Sigmoid colon (tissue), 7 donors: ENCODE measurements around the gene RELN. TPM values are rescaled to one million over a fixed set of nuclear protein-coding genes. Genes with fewer than 3 reads are reported as not detected.

Source experiments
- DNase-seq: peaks from one replicate; pipeline ENCODE4 v3.0.0-alpha.2; 2019
- H3K27ac ChIP-seq, 4 donors: fragments of 200-600 bp; sonication (generic); one replicate each; pipeline ENCODE4 v1.5.1; 2016 to 2019; ENCODE audit warnings: mild to moderate bottlenecking in 1 of 4
- H3K27me3 ChIP-seq, 3 donors: fragments of 200-600 bp; sonication (generic); one replicate each; pipeline ENCODE4 v1.5.1; 2019; ENCODE audit warnings: mild to moderate bottlenecking in 1 of 3
- H3K36me3 ChIP-seq, 4 donors: fragments of 200-600 bp; sonication (generic); one replicate each; pipeline ENCODE4 v1.5.1; 2016 to 2019
- H3K4me1 ChIP-seq, 4 donors: fragments of 200-600 bp; sonication (generic); one replicate each; pipeline ENCODE4 v1.5.1; 2017 to 2019
- H3K4me3 ChIP-seq, 4 donors: fragments of 200-600 bp; sonication (generic); one replicate each; pipeline ENCODE4 v1.5.1; 2017 to 2019; ENCODE audit warnings: mild to moderate bottlenecking in 2 of 4, moderate library complexity in 1 of 4
- H3K9me3 ChIP-seq, 4 donors: fragments of 200-600 bp in 3 of 4; sonication (generic) in 3 of 4; one replicate each; pipeline versions ENCODE4 v1.5.1 to v1.6.1; 2013 to 2019
- CTCF ChIP-seq, 4 experiments: fragments of 450-650 bp in 3 of 4; fragments of 200-600 bp in 1 of 4; IDR thresholded peaks; one replicate each; pipeline ENCODE4 v1.5.1; 2016 to 2019; ENCODE audit warnings: antibody characterized with exemption in 4 of 4, mild to moderate bottlenecking in 3 of 4, moderate library complexity in 2 of 4
- EP300 ChIP-seq, 4 donors: sonication (generic); formaldehyde crosslinking; IDR thresholded peaks; one replicate each; pipeline ENCODE4 v1.6.1; 2017; ENCODE audit warnings: antibody characterized with exemption in 4 of 4
- POLR2A ChIP-seq, 2 donors: fragments of 450-650 bp; IDR thresholded peaks; one replicate each; pipeline ENCODE4 v1.6.1; 2016; ENCODE audit warnings: antibody characterized with exemption in 2 of 2, mild to moderate bottlenecking in 2 of 2, moderate library complexity in 2 of 2
- POLR2AphosphoS5 ChIP-seq, 4 donors: sonication (generic); formaldehyde crosslinking; IDR thresholded peaks; one replicate each; pipeline ENCODE4 v1.6.1; 2017; ENCODE audit warnings: antibody characterized with exemption in 4 of 4
- WGBS, 2 donors: extraction: QIAGEN DNeasy Blood & Tissue Kit; methylation state at CpG; one replicate each; pipeline ENCODE4 v1.1.7; 2013; 5-methylcytosine and 5-hydroxymethylcytosine counted together
- intact Hi-C: fragments of 100-400 bp; cut with DNase I; formaldehyde crosslinking; loops from one replicate; pipeline ENCODE4 v1.15.1; 2023
- polyA plus RNA-seq, 3 donors: library from polyadenylated mRNA; stranded (reverse); fragments of 200-250 nt; gene quantifications; one replicate each; pipeline ENCODE4 v1.2.3, GENCODE V29; 2013
- total RNA-seq, 4 donors: library from RNA; depleted of rRNA; stranded (reverse); fragments of >200 nt; gene quantifications; one replicate each; pipeline ENCODE4 v1.1.0, GENCODE V29; 2016
- donor health status: healthy with polysubstance abuse.
- donor health status: Bipolar disorder and iron deficiency.
- donor health status: healthy.

RELN gene
- total and polyA plus RNA-seq, 7 donors = under 0.01 to 9.2 (median 4.3) TPM; not detected in 1

GRCh38 chr7:103984050-103984449 lies 5.4 kb downstream of the RELN start:
- Histone ChIP-seq H3K36me3 (no peaks in the 10 kb centered on the region), H3K27me3 (peaks cover 4 to 28% (median 7%) of the 10 kb centered on the region in 3 donors), H3K27ac (no peak overlapping the region), H3K9me3 (no peaks in the 10 kb centered on the region), H3K4me3 (no peak overlapping the region), H3K4me1 (peaks cover 0 to 7% (median 5%) of the 10 kb centered on the region in 4 donors)
- intact Hi-C loops = no loop called here
- no peak for TF ChIP-seq CTCF (IDR thresholded peaks at IDR 0.05)
- TF ChIP-seq POLR2AphosphoS5 (IDR thresholded peaks at IDR 0.05) = no peak
- no peak for TF ChIP-seq POLR2A (IDR thresholded peaks at IDR 0.05)
- WGBS, 2 donors = 89 to 91% methylated on average over 1 of the region's 1 CpG
- DNase-seq = no peak

- peaks cover 0 to under 1% (median under 1%) of the 10 kb centered on the region in 4 donors for H3K4me1 ChIP-seq
These were observed 6.1 kb downstream of the RELN start for GRCh38 chr7:103983201-103983977.

GRCh38 chr7:103981003-103981423 lies 8.4 kb downstream of the RELN start:
- Histone ChIP-seq H3K27ac (no peak overlapping the region), H3K36me3 (no peaks in the 10 kb centered on the region), H3K9me3 (no peaks in the 10 kb centered on the region), H3K4me3 (no peak overlapping the region), H3K4me1 (no peaks in the 10 kb centered on the region), H3K27me3 (peaks cover 0 to 8% (median 0%) of the 10 kb centered on the region in 3 donors)
- intact Hi-C loops = no loop called here
- 24 to 37% methylated on average over 2 of the region's 2 CpGs for WGBS, 2 donors
- no peak for DNase-seq
- no peak for TF ChIP-seq CTCF (IDR thresholded peaks at IDR 0.05)
- TF ChIP-seq POLR2A (IDR thresholded peaks at IDR 0.05) = no peak
- TF ChIP-seq POLR2AphosphoS5 (IDR thresholded peaks at IDR 0.05) = no peak

More at GRCh38 chr7:103983201-103983977, 6.1 kb downstream of the RELN start:
- Histone ChIP-seq H3K27me3 (peaks cover 0 to 21% (median under 1%) of the 10 kb centered on the region in 3 donors), H3K27ac (no peak overlapping the region), H3K36me3 (no peaks in the 10 kb centered on the region), H3K4me3 (no peak overlapping the region), H3K9me3 (no peaks in the 10 kb centered on the region)
- intact Hi-C loops = no loop called here
- no peak for TF ChIP-seq POLR2AphosphoS5 (IDR thresholded peaks at IDR 0.05)
- TF ChIP-seq POLR2A (IDR thresholded peaks at IDR 0.05) = no peak
- no peak for TF ChIP-seq EP300 (IDR thresholded peaks at IDR 0.05)
- no peak for TF ChIP-seq CTCF (IDR thresholded peaks at IDR 0.05)
- WGBS, 2 donors = 61 to 68% methylated on average over 6 of the region's 6 CpGs
- no peak for DNase-seq

- 7 to 18% methylated on average over 2 of the region's 2 CpGs for WGBS, 2 donors
- Histone ChIP-seq H3K27me3 (no peaks in the 10 kb centered on the region), H3K27ac (no peak overlapping the region), H3K36me3 (no peaks in the 10 kb centered on the region), H3K4me3 (no peak overlapping the region), H3K9me3 (no peaks in the 10 kb centered on the region), H3K4me1 (no peaks in the 10 kb centered on the region)
- no peak for DNase-seq
- TF ChIP-seq EP300 (IDR thresholded peaks at IDR 0.05) (no peak), CTCF (IDR thresholded peaks at IDR 0.05) (no peak), POLR2AphosphoS5 (IDR thresholded peaks at IDR 0.05) (no peak), POLR2A (IDR thresholded peaks at IDR 0.05) (no peak)
- intact Hi-C loops = no loop called here
These were observed 16.6 kb downstream of the RELN start for GRCh38 chr7:103972779-103973434.
